K562 (cell line): ENCODE data around the gene MYO18A.

Source experiments
- CHD2 ChIP-seq: IDR thresholded peaks from 2 replicates; pipeline ENCODE4 v1.6.1; 2011; ENCODE audit warnings: low read depth, low read length
- FOXA1 ChIP-seq: fragments of 450-650 bp; IDR thresholded peaks from 2 replicates; pipeline ENCODE4 v1.6.1; 2016; ENCODE audit warnings: mild to moderate bottlenecking, borderline replicate concordance
- MAX ChIP-seq: sonication (generic); formaldehyde crosslinking; IDR thresholded peaks from 2 replicates; pipeline ENCODE4 v1.9.0; 2022; ENCODE audit warnings: mild to moderate bottlenecking, missing genetic modification reagents
- MYNN ChIP-seq, 2 experiments: sonication (generic); formaldehyde crosslinking in 1 of 2; IDR thresholded peaks; 2 replicates each; pipeline versions ENCODE4 v1.5.0 to v1.6.1; 2016 to 2020; ENCODE audit warnings: antibody characterized with exemption in 1 of 2, missing genetic modification reagents in 1 of 2
- PHF8 ChIP-seq: fragments of 200-600 bp; sonication (generic); IDR thresholded peaks from 2 replicates; pipeline ENCODE4 v1.6.1; 2012; ENCODE audit warnings: mixed run types, mild to moderate bottlenecking, inconsistent platforms, low read length, moderate library complexity, borderline replicate concordance
- POLR2A ChIP-seq: fragments of 450-650 bp; conservative IDR thresholded peaks from 2 replicates; pipeline ENCODE4 v1.6.1; 2016
- RB1 ChIP-seq: fragments of 450-650 bp; IDR thresholded peaks from 2 replicates; pipeline ENCODE4 v1.6.1; 2017; ENCODE audit warnings: low read depth, mild to moderate bottlenecking
- RBM17 ChIP-seq: fragments of 200-400 bp; formaldehyde crosslinking; IDR thresholded peaks from 2 replicates; pipeline ENCODE4 v1.6.1; 2017; ENCODE audit warnings: low read depth, mild to moderate bottlenecking, low read length, borderline replicate concordance
- TFE3 ChIP-seq: fragments of 450-650 bp; formaldehyde crosslinking; IDR thresholded peaks from 2 replicates; pipeline ENCODE4 v1.4.0; 2020; ENCODE audit warnings: mild to moderate bottlenecking, mixed read lengths
- TRIM25 ChIP-seq: fragments of 450-650 bp; IDR thresholded peaks from 2 replicates; pipeline ENCODE4 v1.7.0; 2016; ENCODE audit warnings: borderline replicate concordance
- ZNF174 ChIP-seq: fragments of 250-450 bp; sonication (Bioruptor Pico); IDR thresholded peaks from 2 replicates; pipeline ENCODE4 v1.4.0; 2020; ENCODE audit warnings: mild to moderate bottlenecking
- ZNF282 ChIP-seq: sonication (generic); formaldehyde crosslinking; IDR thresholded peaks from 2 replicates; pipeline ENCODE4 v1.8.1; 2023; ENCODE audit warnings: missing genetic modification reagents
- ZNF311 ChIP-seq: fragments of 250-450 bp; sonication (Bioruptor Pico); IDR thresholded peaks from 2 replicates; pipeline ENCODE4 v1.4.0; 2020; ENCODE audit warnings: mild to moderate bottlenecking, moderate library complexity
- TF ChIP-seq, protein P1 (sequence below): fragments of 150-350 bp; IDR thresholded peaks from 2 replicates; pipeline ENCODE4 v1.6.1; 2014; ENCODE audit warnings: low read depth, mild to moderate bottlenecking, low read length, borderline replicate concordance

DNA sequence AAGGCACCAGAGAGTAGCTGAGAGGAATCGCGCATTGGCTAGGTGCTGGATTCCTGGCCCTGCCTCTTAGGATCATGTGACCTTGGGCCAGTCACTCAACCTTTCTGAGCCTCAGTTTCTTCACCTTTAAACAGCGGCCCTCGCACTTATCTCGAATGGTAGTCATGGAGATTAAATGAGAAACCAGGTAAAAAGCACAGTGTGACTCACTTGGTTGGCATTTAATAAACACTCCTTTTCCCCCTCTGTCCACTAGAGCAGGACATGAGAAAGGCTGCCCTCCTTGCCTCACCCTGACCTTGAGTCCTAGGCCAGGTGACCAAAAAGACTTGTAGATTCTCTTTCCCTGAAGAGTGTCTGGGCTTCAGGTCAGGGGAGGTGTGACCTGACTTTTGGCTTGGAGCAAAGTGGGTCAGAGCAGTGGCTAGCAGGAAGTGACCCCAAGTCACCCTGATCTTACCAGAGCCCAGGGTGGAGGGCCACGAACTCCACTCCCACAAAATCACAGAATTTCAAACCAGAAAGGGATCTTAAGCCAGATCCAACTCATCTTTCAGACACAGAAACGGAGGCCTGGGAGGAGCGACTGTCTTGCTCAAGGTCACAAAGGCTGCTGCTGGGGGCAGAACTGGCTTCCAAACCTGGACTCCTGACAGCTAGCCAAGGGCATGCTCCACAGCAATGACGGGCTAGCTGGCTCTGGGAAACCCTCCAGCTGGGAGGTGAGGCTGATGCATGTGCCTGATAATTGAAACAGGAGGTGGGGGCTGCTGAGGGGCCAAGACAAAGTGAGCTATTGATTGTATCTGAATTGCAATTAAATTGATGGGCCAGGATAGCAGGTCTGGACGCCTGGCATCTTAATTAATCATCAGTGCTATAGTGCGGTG is 72.0 kb downstream of the MYO18A start:
- TF ChIP-seq FOXA1 (no peak), RBM17 (no peak), ZNF282 (CRISPR knock-in tag) (no peak), CHD2 (no peak), MYNN (IDR thresholded peaks at IDR 0.05) (no peak), MYNN (CRISPR knock-in tag; IDR thresholded peaks at IDR 0.05) (no peak), ZNF174 (no peak), ZNF311 (CRISPR knock-in tag) (no peak), RB1 (no peak), TFE3 (CRISPR knock-in tag) (no peak; the same call in 1 of the 2 replicates), MAX (CRISPR knock-in tag) (no peak), POLR2A (no peak), TRIM25 (no peak), PHF8 (no peak)
- TF ChIP-seq, protein P1, sequence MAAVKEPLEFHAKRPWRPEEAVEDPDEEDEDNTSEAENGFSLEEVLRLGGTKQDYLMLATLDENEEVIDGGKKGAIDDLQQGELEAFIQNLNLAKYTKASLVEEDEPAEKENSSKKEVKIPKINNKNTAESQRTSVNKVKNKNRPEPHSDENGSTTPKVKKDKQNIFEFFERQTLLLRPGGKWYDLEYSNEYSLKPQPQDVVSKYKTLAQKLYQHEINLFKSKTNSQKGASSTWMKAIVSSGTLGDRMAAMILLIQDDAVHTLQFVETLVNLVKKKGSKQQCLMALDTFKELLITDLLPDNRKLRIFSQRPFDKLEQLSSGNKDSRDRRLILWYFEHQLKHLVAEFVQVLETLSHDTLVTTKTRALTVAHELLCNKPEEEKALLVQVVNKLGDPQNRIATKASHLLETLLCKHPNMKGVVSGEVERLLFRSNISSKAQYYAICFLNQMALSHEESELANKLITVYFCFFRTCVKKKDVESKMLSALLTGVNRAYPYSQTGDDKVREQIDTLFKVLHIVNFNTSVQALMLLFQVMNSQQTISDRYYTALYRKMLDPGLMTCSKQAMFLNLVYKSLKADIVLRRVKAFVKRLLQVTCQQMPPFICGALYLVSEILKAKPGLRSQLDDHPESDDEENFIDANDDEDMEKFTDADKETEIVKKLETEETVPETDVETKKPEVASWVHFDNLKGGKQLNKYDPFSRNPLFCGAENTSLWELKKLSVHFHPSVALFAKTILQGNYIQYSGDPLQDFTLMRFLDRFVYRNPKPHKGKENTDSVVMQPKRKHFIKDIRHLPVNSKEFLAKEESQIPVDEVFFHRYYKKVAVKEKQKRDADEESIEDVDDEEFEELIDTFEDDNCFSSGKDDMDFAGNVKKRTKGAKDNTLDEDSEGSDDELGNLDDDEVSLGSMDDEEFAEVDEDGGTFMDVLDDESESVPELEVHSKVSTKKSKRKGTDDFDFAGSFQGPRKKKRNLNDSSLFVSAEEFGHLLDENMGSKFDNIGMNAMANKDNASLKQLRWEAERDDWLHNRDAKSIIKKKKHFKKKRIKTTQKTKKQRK: no peak
